22Rv1 (cell line): ENCODE measurements around the gene COL18A1.

ENCODE experiments used
- H3K27ac ChIP-seq: fragments of 450-650 bp; 2 replicates; pipeline ENCODE4 v1.5.1; 2017
- ZFX ChIP-seq: fragments of 450-650 bp; IDR thresholded peaks from 2 replicates; pipeline ENCODE4 v1.6.1; 2017; ENCODE audit warnings: antibody characterized with exemption, borderline replicate concordance
- TF ChIP-seq, protein P1 (sequence below): fragments of 450-650 bp; IDR thresholded peaks from 2 replicates; pipeline ENCODE4 v1.5.1; 2017; ENCODE audit warnings: mild to moderate bottlenecking

Gene COL18A1

DNA sequence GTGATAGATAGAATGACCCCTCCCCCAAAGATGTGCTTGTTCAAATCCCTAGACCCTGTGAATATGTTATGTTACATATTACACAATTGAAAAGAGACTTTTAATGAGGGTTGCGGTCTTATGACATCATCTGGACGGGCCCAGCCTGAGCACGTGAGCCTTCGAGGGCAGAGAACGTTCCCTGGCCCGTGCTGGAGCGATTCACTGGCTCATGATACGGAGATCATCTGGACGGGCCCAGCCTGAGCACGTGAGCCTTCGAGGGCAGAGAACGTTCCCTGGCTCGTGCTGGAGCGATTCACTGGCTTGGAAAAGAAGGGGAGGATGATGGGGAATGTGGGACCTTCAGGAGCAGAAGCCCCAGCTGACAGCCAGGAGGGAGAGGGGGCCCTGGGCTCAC is 34.4 kb upstream of the COL18A1 start:
- H3K27ac ChIP-seq = no peak overlapping the region
- no peak for TF ChIP-seq ZFX
- TF ChIP-seq, protein P1, sequence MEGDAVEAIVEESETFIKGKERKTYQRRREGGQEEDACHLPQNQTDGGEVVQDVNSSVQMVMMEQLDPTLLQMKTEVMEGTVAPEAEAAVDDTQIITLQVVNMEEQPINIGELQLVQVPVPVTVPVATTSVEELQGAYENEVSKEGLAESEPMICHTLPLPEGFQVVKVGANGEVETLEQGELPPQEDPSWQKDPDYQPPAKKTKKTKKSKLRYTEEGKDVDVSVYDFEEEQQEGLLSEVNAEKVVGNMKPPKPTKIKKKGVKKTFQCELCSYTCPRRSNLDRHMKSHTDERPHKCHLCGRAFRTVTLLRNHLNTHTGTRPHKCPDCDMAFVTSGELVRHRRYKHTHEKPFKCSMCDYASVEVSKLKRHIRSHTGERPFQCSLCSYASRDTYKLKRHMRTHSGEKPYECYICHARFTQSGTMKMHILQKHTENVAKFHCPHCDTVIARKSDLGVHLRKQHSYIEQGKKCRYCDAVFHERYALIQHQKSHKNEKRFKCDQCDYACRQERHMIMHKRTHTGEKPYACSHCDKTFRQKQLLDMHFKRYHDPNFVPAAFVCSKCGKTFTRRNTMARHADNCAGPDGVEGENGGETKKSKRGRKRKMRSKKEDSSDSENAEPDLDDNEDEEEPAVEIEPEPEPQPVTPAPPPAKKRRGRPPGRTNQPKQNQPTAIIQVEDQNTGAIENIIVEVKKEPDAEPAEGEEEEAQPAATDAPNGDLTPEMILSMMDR = no peak

DNA sequence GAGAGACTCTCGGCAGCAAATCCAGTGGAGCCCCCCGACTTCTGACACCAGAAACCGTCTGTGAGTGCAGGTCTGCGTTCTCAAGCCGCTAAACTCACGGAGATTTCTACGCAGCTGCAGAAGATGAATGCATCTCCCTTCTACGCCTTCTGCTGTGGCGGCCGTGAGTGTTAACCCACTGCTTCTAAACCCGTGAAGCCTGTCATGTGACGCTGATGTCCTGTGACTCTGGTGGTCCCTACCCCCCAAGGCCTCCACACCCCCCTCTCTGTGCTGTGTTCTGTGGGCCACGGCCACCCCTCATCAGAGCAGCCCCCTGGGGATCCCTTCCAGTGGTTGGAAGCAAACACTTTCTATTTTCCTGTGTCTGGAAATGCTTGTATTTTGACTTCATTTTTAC is 33.9 kb upstream of the COL18A1 start:
- TF ChIP-seq ZFX = no peak
- TF ChIP-seq, protein P1 = no peak
- no peak overlapping the region for H3K27ac ChIP-seq

DNA sequence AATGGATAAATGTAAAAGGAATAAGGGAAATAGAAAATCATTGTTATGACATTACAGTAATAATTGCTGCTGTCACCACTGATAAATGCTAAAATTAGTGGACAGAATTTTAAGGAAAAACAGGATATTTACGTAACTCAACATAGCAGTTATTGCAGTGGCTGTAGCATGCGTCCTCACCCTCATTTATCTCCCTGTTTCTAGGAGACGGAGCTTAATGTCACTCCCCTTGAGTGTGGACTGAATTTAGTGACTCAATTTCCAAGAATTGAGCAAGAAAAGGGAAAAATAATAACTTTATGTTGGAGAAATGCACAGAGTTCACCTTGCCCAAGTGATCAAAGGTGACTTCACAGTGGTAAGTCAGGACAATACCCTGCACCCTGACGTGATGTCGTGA is 33.3 kb upstream of the COL18A1 start:
- H3K27ac ChIP-seq = no peak overlapping the region
- TF ChIP-seq, protein P1 = no peak
- TF ChIP-seq ZFX = no peak

DNA sequence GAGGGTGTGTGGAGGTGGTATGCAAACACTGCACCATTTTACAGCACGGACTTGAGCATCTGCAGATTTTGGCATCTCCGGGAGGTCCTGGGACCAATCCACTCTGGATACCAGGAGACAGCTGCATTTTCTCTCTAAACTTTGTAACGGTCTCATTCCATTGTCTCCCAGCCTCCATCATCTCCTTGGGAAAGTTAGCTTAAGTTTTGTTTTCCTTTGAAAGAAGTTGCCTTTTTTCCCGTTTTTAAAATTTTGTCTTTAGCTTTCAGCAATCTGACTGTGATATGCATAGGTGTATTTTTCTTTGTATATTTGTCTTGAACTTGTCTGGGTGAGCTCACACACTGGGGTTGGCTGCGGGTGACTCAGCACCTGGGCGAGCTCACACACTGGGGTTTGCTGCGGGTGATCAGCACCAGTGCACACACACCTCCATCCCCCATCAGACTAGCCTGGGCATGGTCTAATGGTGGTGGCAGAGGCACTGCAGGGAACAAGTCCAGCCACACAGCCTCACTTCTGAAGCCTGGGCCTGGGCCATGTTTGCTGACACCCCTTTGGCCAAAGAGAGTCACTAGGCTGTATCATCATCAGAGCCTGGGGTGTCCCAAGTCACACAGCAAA is 32.1 kb upstream of the COL18A1 start:
- no peak overlapping the region for H3K27ac ChIP-seq
- no peak for TF ChIP-seq ZFX
- TF ChIP-seq, protein P1 = no peak

DNA sequence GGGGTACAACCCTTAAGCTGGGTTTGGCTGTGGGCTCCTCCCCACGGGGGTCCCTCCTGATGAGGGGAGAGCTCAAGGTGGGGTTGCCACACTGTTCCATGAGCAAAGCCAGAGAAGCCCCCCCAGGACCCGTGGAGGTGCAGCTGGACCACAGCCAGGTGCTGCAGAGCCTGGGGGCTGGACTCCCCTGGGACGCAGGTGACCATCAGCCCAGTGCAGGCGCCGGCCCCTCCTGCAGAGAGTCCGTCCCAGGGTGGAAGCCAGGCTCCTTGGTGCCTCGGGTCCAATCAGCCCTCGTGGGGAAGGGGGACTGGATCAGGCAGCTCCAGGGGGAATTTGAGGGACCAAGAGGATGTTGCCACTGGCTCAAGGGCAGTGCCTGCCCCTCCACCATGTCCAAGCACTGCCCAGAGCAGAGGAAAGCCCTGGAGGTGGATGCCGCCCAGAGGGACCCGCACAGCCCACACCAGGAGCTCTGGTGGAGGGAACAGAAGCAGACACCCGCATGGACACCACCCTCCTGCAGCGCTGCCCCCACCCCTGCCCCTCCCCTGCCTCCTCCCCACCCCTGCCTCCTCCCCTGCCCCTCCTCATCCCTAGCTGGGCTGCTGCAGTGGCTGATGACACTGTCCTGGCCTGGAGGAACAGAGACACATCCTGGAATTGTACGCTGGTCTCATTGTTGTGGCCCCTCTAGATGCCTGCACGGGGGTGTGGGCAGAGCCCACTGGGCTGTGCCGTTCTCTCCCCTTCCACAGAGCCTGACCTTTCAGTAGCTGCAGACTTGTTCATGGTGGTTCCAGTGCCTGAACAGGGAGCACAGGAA is 30.8 kb upstream of the COL18A1 start:
- TF ChIP-seq, protein P1 = no peak
- TF ChIP-seq ZFX = no peak
- no peak overlapping the region for H3K27ac ChIP-seq

DNA sequence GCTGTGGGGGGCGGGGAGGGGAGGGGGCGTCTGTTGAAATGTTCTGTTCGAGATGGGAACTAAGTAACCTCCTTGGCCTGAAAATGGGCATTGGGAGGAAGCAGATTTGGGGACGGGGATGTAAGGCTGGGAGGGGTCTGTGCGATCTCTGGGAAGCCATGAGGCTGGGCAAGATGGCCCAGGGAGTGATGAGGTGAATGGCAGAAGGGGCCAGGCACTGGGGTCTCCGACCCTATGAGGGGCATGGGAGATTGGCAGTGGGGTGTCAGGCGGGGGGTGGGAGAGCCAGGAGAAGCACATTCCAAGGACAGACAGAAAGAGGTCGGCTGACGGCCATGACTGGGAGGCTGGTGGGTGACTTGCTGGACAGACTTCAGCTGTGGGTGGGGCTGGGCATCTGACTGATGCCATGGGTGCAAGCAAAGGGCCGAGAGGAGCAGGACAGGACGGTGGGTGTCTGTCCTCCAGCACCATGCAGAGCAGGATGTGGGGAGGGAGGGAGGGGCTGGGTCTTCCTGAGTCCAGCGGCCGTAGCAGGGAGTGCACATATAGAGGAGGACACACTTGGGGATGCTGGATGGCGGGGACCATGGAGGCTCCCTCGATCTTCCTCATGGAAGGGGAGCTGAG is 30.0 kb upstream of the COL18A1 start:
- TF ChIP-seq ZFX = no peak
- TF ChIP-seq, protein P1 = no peak
- H3K27ac ChIP-seq = no peak overlapping the region
